Peyer's patch (tissue), 4 donors: ENCODE measurements around the gene RUFY3.

ENCODE experiments used
- CTCF ChIP-seq, 6 experiments: fragments of 450-650 bp in 4 of 6; fragments of 200-600 bp in 2 of 6; sonication (generic) in 1 of 6; IDR thresholded peaks; one replicate each; pipeline ENCODE4 v1.5.1; 2017 to 2019; ENCODE audit warnings: antibody characterized with exemption in 6 of 6, mild to moderate bottlenecking in 3 of 6, moderate library complexity in 1 of 6
- POLR2A ChIP-seq, 2 donors: fragments of 450-650 bp; IDR thresholded peaks; one replicate each; pipeline ENCODE4 v1.5.1; 2017; ENCODE audit warnings: antibody characterized with exemption in 2 of 2, mild to moderate bottlenecking in 2 of 2, moderate library complexity in 2 of 2

DNA sequence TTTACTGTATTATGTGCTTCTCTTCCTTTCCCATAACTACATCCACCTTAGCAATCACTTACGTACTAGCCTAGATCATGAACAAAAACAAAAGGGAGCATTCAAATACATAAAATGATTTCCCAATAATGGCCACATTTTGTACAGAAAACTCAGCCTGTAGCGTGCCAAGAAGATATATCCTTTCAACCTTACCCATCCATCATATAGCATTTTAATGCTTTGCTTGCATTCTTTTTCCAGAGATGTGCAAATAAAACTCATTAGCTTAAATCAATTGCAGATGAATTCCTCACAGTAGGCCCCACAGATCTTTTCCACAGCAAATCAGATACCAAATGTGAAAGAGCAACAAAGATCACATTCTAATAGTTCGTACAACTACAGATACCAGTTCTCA lies 97.2 kb downstream of the RUFY3 start:
- TF ChIP-seq POLR2A (IDR thresholded peaks at IDR 0.05) (no peak), CTCF (IDR thresholded peaks at IDR 0.05) (no peak)
